Peyer's patch (tissue), 4 donors: ENCODE measurements around the gene MAD1L1. TPM values are rescaled to one million over a fixed set of nuclear protein-coding genes. Genes with fewer than 3 reads are reported as not detected.

Experiments
- DNase-seq, 3 donors: peaks; one replicate each; pipeline ENCODE4 v3.0.0-alpha.2; 2017 to 2019
- H3K27ac ChIP-seq, 4 donors: fragments of 200-600 bp; sonication (generic); one replicate each; pipeline ENCODE4 v1.5.1; 2016 to 2019
- H3K27me3 ChIP-seq, 2 donors: fragments of 200-600 bp; sonication (generic); one replicate each; pipeline ENCODE4 v1.5.1; 2019
- H3K36me3 ChIP-seq, 3 donors: fragments of 200-600 bp; sonication (generic); one replicate each; pipeline ENCODE4 v1.5.1; 2016 to 2019
- H3K4me1 ChIP-seq, 4 donors: fragments of 200-600 bp; sonication (generic); one replicate each; pipeline ENCODE4 v1.5.1; 2016 to 2019
- H3K4me3 ChIP-seq, 4 donors: fragments of 200-600 bp; sonication (generic); 1 replicate in 3 of 4; 2 replicates in 1 of 4; pipeline ENCODE4 v1.5.1; 2016 to 2019; ENCODE audit warnings: mild to moderate bottlenecking in 1 of 4
- H3K9me3 ChIP-seq, 4 donors: fragments of 200-600 bp; sonication (generic); one replicate each; pipeline ENCODE4 v1.5.1; 2016 to 2019; ENCODE audit warnings: mild to moderate bottlenecking in 1 of 4
- POLR2A ChIP-seq, 2 donors: fragments of 450-650 bp; IDR thresholded peaks; one replicate each; pipeline ENCODE4 v1.5.1; 2017; ENCODE audit warnings: antibody characterized with exemption in 2 of 2, mild to moderate bottlenecking in 2 of 2, moderate library complexity in 2 of 2
- total RNA-seq, 4 donors: library from RNA; depleted of rRNA; stranded (reverse); fragments of >200 nt; gene quantifications; one replicate each; pipeline ENCODE4 v1.1.0, GENCODE V29; 2016
- TF ChIP-seq, protein P1 (sequence below), 6 experiments: fragments of 450-650 bp in 4 of 6; fragments of 200-600 bp in 2 of 6; sonication (generic) in 1 of 6; IDR thresholded peaks; one replicate each; pipeline ENCODE4 v1.5.1; 2017 to 2019; ENCODE audit warnings: antibody characterized with exemption in 6 of 6, mild to moderate bottlenecking in 3 of 6, moderate library complexity in 1 of 6

MAD1L1 gene
- total RNA-seq, 4 donors from 2014 or later: 43.9 to 417 (median 59.1) TPM

DNA sequence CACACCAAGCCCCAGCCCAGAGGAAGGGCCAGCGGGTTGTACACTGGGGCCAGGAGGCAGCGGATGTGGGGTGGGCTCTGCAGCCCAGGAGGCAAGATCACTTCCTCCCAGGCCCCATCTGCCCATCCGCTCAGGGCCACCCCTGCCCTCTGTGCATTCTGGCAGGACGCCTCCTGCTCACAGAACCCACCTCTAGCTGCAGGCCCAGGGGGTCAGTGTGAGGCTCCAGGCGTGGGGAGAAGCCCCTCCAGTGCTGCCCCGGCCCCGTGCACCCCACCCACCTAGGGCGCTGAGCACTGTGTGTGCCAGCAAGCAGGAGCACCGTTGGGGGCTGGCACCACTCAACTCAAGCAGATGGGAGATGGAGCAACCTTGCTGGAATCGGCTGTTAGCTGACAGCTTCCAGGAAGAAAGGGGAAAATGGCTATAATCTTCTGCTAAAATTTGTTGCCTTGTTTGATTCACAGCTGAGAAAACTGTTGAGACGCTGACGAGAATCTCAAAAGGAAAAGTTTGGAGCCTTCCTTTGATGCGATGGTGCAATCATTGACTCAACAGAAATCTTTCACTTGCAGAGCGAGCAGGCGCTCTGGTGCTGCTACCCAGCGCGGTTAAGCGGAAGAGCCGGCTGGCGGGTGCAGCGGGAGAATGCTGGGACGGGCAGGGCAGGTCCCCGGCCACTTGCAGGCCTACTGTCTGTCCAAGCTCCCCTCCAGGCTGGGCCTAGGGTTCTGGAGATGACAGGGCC lies 286.5 kb downstream of the MAD1L1 start:
- peaks cover 0 to under 1% (median 0%) of the 10 kb centered on the region in 4 donors for H3K4me1 ChIP-seq
- no peaks in the 10 kb centered on the region for H3K9me3 ChIP-seq
- no peak overlapping the region for H3K27ac ChIP-seq
- H3K27me3 ChIP-seq: no peaks in the 10 kb centered on the region
- peak in 1 of 3 donors; percentile 28 for DNase-seq
- no peak overlapping the region for H3K4me3 ChIP-seq
- TF ChIP-seq POLR2A (IDR thresholded peaks at IDR 0.05): no peak
- TF ChIP-seq, protein P1, sequence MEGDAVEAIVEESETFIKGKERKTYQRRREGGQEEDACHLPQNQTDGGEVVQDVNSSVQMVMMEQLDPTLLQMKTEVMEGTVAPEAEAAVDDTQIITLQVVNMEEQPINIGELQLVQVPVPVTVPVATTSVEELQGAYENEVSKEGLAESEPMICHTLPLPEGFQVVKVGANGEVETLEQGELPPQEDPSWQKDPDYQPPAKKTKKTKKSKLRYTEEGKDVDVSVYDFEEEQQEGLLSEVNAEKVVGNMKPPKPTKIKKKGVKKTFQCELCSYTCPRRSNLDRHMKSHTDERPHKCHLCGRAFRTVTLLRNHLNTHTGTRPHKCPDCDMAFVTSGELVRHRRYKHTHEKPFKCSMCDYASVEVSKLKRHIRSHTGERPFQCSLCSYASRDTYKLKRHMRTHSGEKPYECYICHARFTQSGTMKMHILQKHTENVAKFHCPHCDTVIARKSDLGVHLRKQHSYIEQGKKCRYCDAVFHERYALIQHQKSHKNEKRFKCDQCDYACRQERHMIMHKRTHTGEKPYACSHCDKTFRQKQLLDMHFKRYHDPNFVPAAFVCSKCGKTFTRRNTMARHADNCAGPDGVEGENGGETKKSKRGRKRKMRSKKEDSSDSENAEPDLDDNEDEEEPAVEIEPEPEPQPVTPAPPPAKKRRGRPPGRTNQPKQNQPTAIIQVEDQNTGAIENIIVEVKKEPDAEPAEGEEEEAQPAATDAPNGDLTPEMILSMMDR (IDR thresholded peaks at IDR 0.05): no peak
- no peaks in the 10 kb centered on the region for H3K36me3 ChIP-seq

DNA sequence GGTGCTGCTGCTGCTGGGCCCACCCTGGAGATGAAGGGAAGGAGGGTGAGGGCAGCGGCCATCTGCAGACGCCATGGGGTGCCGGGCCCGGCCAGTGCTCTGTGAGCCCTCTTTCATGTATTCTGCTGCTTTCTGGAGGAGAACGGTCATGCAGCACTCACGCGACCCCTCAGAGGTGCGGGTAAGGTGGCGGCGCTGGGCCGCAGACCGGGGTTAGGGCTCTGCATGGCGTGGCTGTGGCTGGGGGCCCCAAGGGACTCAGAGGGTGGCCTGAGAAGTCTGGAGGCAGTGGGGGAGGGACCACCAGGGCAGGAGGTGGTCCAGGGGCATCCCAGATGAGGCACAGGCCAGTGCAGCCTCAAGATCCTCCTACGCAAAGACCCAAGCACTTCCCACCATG lies 287.2 kb downstream of the MAD1L1 start:
- H3K9me3 ChIP-seq: no peaks in the 10 kb centered on the region
- H3K36me3 ChIP-seq: no peaks in the 10 kb centered on the region
- H3K4me3 ChIP-seq: no peak overlapping the region
- DNase-seq: peak in 1 of 3 donors; percentile 34
- no peaks in the 10 kb centered on the region for H3K27me3 ChIP-seq
- H3K27ac ChIP-seq: no peak overlapping the region
- TF ChIP-seq, protein P1 (IDR thresholded peaks at IDR 0.05): no peak
- no peak for TF ChIP-seq POLR2A (IDR thresholded peaks at IDR 0.05)
- peaks cover 0 to 7% (median 2%) of the 10 kb centered on the region in 4 donors for H3K4me1 ChIP-seq

DNA sequence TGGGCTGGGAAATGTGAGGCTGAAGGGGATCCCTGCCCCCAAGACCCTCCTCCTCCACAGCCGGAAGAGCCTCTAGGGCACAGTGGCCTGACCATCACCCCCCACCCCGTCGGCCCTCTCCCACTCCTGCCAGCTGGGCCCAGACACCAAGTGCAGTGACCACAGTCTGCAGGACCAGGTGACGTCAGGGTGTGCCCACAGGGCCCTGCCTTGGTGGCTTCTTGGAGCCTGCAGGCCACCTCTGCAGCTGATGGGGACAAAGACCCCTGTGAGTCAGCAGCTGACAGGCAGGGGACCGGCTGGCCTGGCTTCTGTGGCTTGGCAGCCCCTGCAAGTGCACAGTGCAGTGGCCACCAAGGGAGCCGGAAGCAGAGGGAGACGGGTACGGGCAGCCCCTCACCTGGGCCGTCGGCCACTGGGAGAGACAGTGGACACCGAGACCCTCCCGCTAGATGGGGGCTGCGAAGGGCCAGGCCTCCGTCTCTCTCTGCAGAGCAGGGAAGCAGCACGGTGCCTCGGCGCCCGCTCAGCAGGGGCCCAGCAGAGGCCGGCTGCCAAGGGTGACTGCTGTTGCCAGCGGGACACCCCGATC lies 288.0 kb downstream of the MAD1L1 start:
- Histone ChIP-seq H3K27ac (no peak overlapping the region), H3K36me3 (no peaks in the 10 kb centered on the region), H3K27me3 (no peaks in the 10 kb centered on the region), H3K9me3 (no peaks in the 10 kb centered on the region), H3K4me3 (no peak overlapping the region), H3K4me1 (peaks cover 0 to 9% (median 2%) of the 10 kb centered on the region in 4 donors)
- peak in 1 of 3 donors; percentile 41 for DNase-seq
- TF ChIP-seq POLR2A (IDR thresholded peaks at IDR 0.05): no peak

DNA sequence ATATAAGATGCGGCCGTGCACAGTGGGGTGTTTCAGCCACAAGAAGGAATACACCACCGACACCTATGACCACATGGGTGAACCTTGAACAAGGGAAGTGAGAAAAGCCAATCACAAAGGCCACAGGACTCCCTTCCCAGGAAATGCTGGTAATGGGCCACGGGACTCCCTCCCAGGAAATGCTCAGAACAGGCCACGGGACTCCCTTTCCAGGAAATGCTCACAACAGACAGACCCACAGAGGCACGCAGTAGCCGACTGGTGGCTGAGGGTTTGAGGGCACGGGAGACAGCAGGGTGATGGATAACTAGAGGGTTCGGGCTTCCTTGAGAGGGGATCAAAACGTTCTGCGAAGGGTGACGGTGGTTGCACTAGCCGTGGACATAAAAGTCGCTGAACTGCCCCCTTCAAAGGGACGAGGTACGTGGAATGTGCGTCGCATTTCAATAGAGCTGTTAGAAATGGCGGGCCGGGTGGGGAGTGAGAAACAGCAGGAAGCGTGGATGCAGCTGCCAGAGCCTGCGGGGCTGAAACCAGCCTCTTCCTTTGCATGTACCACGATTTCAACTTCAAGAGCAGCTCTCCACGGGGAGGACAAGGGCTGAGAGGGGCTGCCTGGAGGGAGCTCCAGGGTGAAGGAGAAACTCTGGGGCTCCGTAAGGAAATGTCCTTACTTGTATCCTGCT lies 288.7 kb downstream of the MAD1L1 start:
- DNase-seq: peak in 1 of 3 donors; percentile 42
- Histone ChIP-seq H3K4me1 (peaks cover 0 to 16% (median 2%) of the 10 kb centered on the region in 4 donors), H3K4me3 (no peak overlapping the region), H3K9me3 (no peaks in the 10 kb centered on the region), H3K36me3 (no peaks in the 10 kb centered on the region), H3K27me3 (no peaks in the 10 kb centered on the region), H3K27ac (no peak overlapping the region)
- TF ChIP-seq POLR2A (IDR thresholded peaks at IDR 0.05): no peak
- TF ChIP-seq, protein P1 (IDR thresholded peaks at IDR 0.05): no peak

DNA sequence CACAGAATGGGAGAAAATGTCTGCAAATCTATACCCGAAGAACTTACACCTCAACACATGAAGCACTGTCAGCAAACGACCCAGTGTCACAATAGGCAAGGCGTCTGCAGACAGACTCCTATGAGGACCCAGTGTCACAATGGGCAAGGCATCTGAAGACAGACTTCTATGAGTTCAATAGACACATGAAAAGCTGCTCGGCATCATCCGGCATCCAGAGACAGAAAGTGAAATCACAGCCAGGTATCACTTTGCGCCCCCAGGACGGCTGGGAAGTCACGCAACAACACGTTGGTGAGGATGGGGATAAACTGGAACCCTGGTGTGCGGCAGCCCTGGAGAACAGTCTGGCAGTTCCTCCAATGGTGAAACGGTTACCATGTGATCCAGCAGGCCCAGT lies 289.4 kb downstream of the MAD1L1 start:
- peak in 1 of 3 donors; percentile 23 for DNase-seq

More for the DNA sequence above, 289.4 kb downstream of the MAD1L1 start:
- TF ChIP-seq POLR2A (IDR thresholded peaks at IDR 0.05): no peak
- TF ChIP-seq, protein P1 (IDR thresholded peaks at IDR 0.05): no peak
- H3K4me3 ChIP-seq: no peak overlapping the region
- H3K4me1 ChIP-seq: peaks cover 0 to 19% (median 2%) of the 10 kb centered on the region in 4 donors
- no peaks in the 10 kb centered on the region for H3K27me3 ChIP-seq
- H3K36me3 ChIP-seq: no peaks in the 10 kb centered on the region
- no peaks in the 10 kb centered on the region for H3K9me3 ChIP-seq
- H3K27ac ChIP-seq: no peak overlapping the region
